NT2/D1 (cell line): ENCODE measurements around the gene DCTN5.

Experiments used
- YY1 ChIP-seq: IDR thresholded peaks from 2 replicates; pipeline ENCODE4 v1.6.1; 2011; ENCODE audit not compliant: insufficient read length, insufficient read depth
- ZNF274 ChIP-seq: IDR thresholded peaks from 2 replicates; pipeline ENCODE4 v1.6.1; 2011; ENCODE audit warnings: mild to moderate bottlenecking, low read depth, low read length

GRCh38 chr16:23650674-23651416 is 9.6 kb downstream of the DCTN5 start:
- TF ChIP-seq ZNF274 = no peak
- no peak for TF ChIP-seq YY1
